Sigmoid colon (tissue), 4 donors: ENCODE data around the gene RANBP17.

Experiments
- EP300 ChIP-seq, 4 donors: sonication (generic); formaldehyde crosslinking; IDR thresholded peaks; one replicate each; pipeline ENCODE4 v1.6.1; 2017; ENCODE audit warnings: antibody characterized with exemption in 4 of 4
- POLR2AphosphoS5 ChIP-seq, 4 donors: sonication (generic); formaldehyde crosslinking; IDR thresholded peaks; one replicate each; pipeline ENCODE4 v1.6.1; 2017; ENCODE audit warnings: antibody characterized with exemption in 4 of 4
- TF ChIP-seq, protein P1 (sequence below), 4 experiments: fragments of 450-650 bp in 3 of 4; fragments of 200-600 bp in 1 of 4; IDR thresholded peaks; one replicate each; pipeline ENCODE4 v1.5.1; 2016 to 2019; ENCODE audit warnings: antibody characterized with exemption in 4 of 4, mild to moderate bottlenecking in 3 of 4, moderate library complexity in 2 of 4

DNA sequence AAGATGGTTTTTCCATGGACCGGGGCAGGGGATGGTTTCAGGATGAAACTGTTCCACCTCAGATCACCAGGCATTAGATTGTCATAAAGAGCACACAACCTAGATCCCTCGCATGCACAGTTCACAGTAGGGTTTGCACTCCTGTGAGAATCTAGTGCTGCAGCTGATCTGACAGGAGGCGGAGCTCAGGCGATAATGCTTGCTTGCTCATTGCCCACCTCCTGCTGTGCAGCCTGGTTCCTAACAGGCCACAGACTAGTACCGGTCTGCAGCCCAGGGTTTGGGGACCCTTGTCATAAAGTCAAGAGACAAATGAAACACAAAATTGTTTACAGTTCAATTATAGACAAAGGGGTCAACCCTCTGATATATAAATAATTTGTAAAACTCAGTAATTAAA, 101.7 kb downstream of the RANBP17 start:
- TF ChIP-seq, protein P1, sequence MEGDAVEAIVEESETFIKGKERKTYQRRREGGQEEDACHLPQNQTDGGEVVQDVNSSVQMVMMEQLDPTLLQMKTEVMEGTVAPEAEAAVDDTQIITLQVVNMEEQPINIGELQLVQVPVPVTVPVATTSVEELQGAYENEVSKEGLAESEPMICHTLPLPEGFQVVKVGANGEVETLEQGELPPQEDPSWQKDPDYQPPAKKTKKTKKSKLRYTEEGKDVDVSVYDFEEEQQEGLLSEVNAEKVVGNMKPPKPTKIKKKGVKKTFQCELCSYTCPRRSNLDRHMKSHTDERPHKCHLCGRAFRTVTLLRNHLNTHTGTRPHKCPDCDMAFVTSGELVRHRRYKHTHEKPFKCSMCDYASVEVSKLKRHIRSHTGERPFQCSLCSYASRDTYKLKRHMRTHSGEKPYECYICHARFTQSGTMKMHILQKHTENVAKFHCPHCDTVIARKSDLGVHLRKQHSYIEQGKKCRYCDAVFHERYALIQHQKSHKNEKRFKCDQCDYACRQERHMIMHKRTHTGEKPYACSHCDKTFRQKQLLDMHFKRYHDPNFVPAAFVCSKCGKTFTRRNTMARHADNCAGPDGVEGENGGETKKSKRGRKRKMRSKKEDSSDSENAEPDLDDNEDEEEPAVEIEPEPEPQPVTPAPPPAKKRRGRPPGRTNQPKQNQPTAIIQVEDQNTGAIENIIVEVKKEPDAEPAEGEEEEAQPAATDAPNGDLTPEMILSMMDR (IDR thresholded peaks at IDR 0.05): no peak
- TF ChIP-seq EP300 (IDR thresholded peaks at IDR 0.05): no peak
- TF ChIP-seq POLR2AphosphoS5 (IDR thresholded peaks at IDR 0.05): no peak
